HG02642 (cell line): ENCODE data around the gene MGAT4A.

Experiments
- ATAC-seq: cut with Tn5 transposase; IDR thresholded peaks from one replicate; pipeline ENCODE4 v1.9.1; 2021; ENCODE audit warnings: mild to moderate bottlenecking; ENCODE audit not compliant: unreplicated experiment, poor library complexity

Gene MGAT4A

GRCh38 chr2:98582523-98582922 is 148.4 kb downstream of the MGAT4A start:
- ATAC-seq, result no peak

- ATAC-seq, result no peak
These were observed 150.2 kb downstream of the MGAT4A start for GRCh38 chr2:98580656-98581284.

- ATAC-seq, result no peak
These were observed 151.0 kb downstream of the MGAT4A start for GRCh38 chr2:98579926-98580325.

- ATAC-seq, result no peak
These were observed 152.7 kb downstream of the MGAT4A start for GRCh38 chr2:98578231-98578630.

- no peak for ATAC-seq
These were observed 153.6 kb downstream of the MGAT4A start for GRCh38 chr2:98577313-98577712.

- no peak for ATAC-seq
These were observed 154.1 kb downstream of the MGAT4A start for GRCh38 chr2:98576666-98577312.

GRCh38 chr2:98573426-98573825 is 157.5 kb downstream of the MGAT4A start:
- no peak for ATAC-seq

- no peak for ATAC-seq
These were observed 158.3 kb downstream of the MGAT4A start for GRCh38 chr2:98572676-98573075.

- no peak for ATAC-seq
These were observed 158.7 kb downstream of the MGAT4A start for GRCh38 chr2:98572211-98572610.

GRCh38 chr2:98571796-98572195 is 159.1 kb downstream of the MGAT4A start:
- ATAC-seq, result no peak

- no peak for ATAC-seq
These were observed 159.7 kb downstream of the MGAT4A start for GRCh38 chr2:98571121-98571701.

- ATAC-seq, result no peak
These were observed 160.6 kb downstream of the MGAT4A start for GRCh38 chr2:98570356-98570755.

- no peak for ATAC-seq
These were observed 161.0 kb downstream of the MGAT4A start for GRCh38 chr2:98569915-98570314.

- ATAC-seq, result peak; percentile 56
These were observed 161.6 kb downstream of the MGAT4A start for GRCh38 chr2:98569197-98569793.
